A673 (cell line): Measurements from ENCODE around the gene ATP6AP1.

ENCODE experiments used
- CTCF ChIP-seq: fragments of 300-800, 200-600 bp; sonication (generic); conservative IDR thresholded peaks from 2 replicates; pipeline ENCODE4 v1.5.1; 2017; ENCODE audit warnings: low read depth, mild to moderate bottlenecking, antibody characterized with exemption, low read length, moderate library complexity, mixed read lengths
- EZH2 ChIP-seq: fragments of 200-600 bp; sonication (generic); IDR thresholded peaks from 2 replicates; pipeline ENCODE4 v1.6.1; 2017; ENCODE audit warnings: borderline replicate concordance, low read depth, mild to moderate bottlenecking, mixed read lengths, antibody characterized with exemption, low read length; ENCODE audit not compliant: poor library complexity, severe bottlenecking

GRCh38 chrX:154380787-154381186, 47.7 kb upstream of the ATP6AP1 start:
- TF ChIP-seq CTCF (no peak), EZH2 (no peak)
